IMR-90 (cell line): ENCODE measurements around the gene RPS3. TPM values are rescaled to one million over a fixed set of nuclear protein-coding genes. Genes with fewer than 3 reads are reported as not detected.

Experiments used
- ATAC-seq: fragments of 200-7000 bp; cut with Tn5 transposase; 2 replicates; pipeline ENCODE4 v1.9.1; 2020; ENCODE audit warnings: low read depth, mild to moderate bottlenecking, moderate library complexity
- BruUV-seq: library from RNA; stranded (reverse); fragments of 400-500 nt; replicated peaks from 2 replicates; lab custom pipeline; 2021; lab: Mats Ljungman, UMichigan
- CTCF ChIA-PET: fragments of 300-600 bp; formaldehyde crosslinking; extraction: SDS; loops from one replicate; lab custom pipeline; 2021; ENCODE audit warnings: antibody characterized with exemption; lab: Yijun Ruan, JAX
- POLR2A ChIA-PET: fragments of 300-600 bp; sonication (Branson Sonifier 250); formaldehyde crosslinking; loops from one replicate; lab custom pipeline; 2022; ENCODE audit warnings: antibody characterized with exemption; ENCODE audit not compliant: unreplicated experiment; lab: Charles Lee
- DNase-seq: peaks from one replicate; pipeline ENCODE4 v3.0.0; 2013
- H2AFZ ChIP-seq: replicated peaks from 2 replicates; pipeline ENCODE3; 2013; ENCODE audit warnings: low read length, mild to moderate bottlenecking; ENCODE audit not compliant: poor library complexity
- H2AK5ac ChIP-seq: 2 replicates; pipeline ENCODE4 v1.6.1; 2013; ENCODE audit warnings: low read depth, low read length, inconsistent platforms
- H2AK9ac ChIP-seq: replicated peaks from 2 replicates; pipeline ENCODE3; 2013; ENCODE audit warnings: mild to moderate bottlenecking, low read depth, low read length, moderate library complexity; ENCODE audit not compliant: poor library complexity
- H2BK120ac ChIP-seq: 2 replicates; pipeline ENCODE4 v1.6.1; 2013; ENCODE audit warnings: low read depth, low read length, inconsistent platforms
- H2BK15ac ChIP-seq: 3 replicates; pipeline ENCODE4 v1.6.1; 2013; ENCODE audit warnings: low read depth, low read length, inconsistent platforms
- H2BK20ac ChIP-seq: 2 replicates; pipeline ENCODE4 v1.6.1; 2013; ENCODE audit warnings: low read depth, mild to moderate bottlenecking, inconsistent platforms, low read length, moderate library complexity
- H2BK5ac ChIP-seq: 2 replicates; pipeline ENCODE4 v1.6.1; 2013; ENCODE audit warnings: mild to moderate bottlenecking, low read depth, low read length, inconsistent platforms; ENCODE audit not compliant: poor library complexity, severe bottlenecking
- H3K14ac ChIP-seq: replicated peaks from 2 replicates; pipeline ENCODE4 v1.6.1; 2013; ENCODE audit warnings: low read depth, low read length, inconsistent platforms
- H3K18ac ChIP-seq: 2 replicates; pipeline ENCODE4 v1.6.1; 2013; ENCODE audit warnings: low read depth, low read length, control low read depth
- H3K23ac ChIP-seq: 2 replicates; pipeline ENCODE4 v1.6.1; 2013; ENCODE audit warnings: low read depth, low read length, inconsistent platforms
- H3K27ac ChIP-seq: 2 replicates; pipeline ENCODE4 v1.5.1; 2013; ENCODE audit warnings: mild to moderate bottlenecking, control low read depth, low read length; ENCODE audit not compliant: insufficient read depth
- H3K27me3 ChIP-seq: 2 replicates; pipeline ENCODE4 v1.6.1; 2013; ENCODE audit warnings: low read length; ENCODE audit not compliant: control insufficient read depth, insufficient read depth
- H3K36me3 ChIP-seq: 2 replicates; pipeline ENCODE4 v1.6.1; 2013; ENCODE audit warnings: low read length, mixed read lengths; ENCODE audit not compliant: control insufficient read depth, insufficient read depth
- H3K4ac ChIP-seq: 2 replicates; pipeline ENCODE4 v1.6.1; 2013; ENCODE audit warnings: low read depth, low read length, inconsistent platforms
- H3K4me1 ChIP-seq: 2 replicates; pipeline ENCODE4 v1.6.1; 2013; ENCODE audit warnings: low read length, mixed read lengths; ENCODE audit not compliant: control insufficient read depth, insufficient read depth
- H3K4me2 ChIP-seq: 2 replicates; pipeline ENCODE4 v1.6.1; 2013; ENCODE audit warnings: low read depth, mild to moderate bottlenecking, control low read depth, low read length, moderate library complexity
- H3K4me3 ChIP-seq: 2 replicates; pipeline ENCODE4 v1.5.1; 2013; ENCODE audit warnings: low read depth, mild to moderate bottlenecking, control low read depth, low read length, moderate library complexity; ENCODE audit not compliant: insufficient read depth
- H3K56ac ChIP-seq: 2 replicates; pipeline ENCODE4 v1.6.1; 2013; ENCODE audit warnings: low read length, inconsistent platforms; ENCODE audit not compliant: insufficient read depth; ENCODE audit errors: extremely low read depth
- H3K79me1 ChIP-seq, 2 experiments: 2 replicates each; pipeline ENCODE4 v1.6.1; 2013; ENCODE audit warnings: low read length in 2 of 2, inconsistent platforms in 1 of 2, low read depth in 1 of 2
- H3K9ac ChIP-seq: 2 replicates; pipeline ENCODE4 v1.6.1; 2013; ENCODE audit warnings: low read depth, low read length, control low read depth
- H3K9me1 ChIP-seq: 2 replicates; pipeline ENCODE4 v1.6.1; 2013; ENCODE audit warnings: low read length, inconsistent platforms; ENCODE audit not compliant: insufficient read depth
- H3K9me3 ChIP-seq: 2 replicates; pipeline ENCODE4 v1.6.1; 2013; ENCODE audit warnings: low read length; ENCODE audit not compliant: control insufficient read depth, insufficient read depth
- H4K20me1 ChIP-seq: 2 replicates; pipeline ENCODE4 v1.6.1; 2013; ENCODE audit warnings: low read length, inconsistent platforms; ENCODE audit not compliant: insufficient read depth
- H4K5ac ChIP-seq: 2 replicates; pipeline ENCODE4 v1.6.1; 2013; ENCODE audit warnings: mild to moderate bottlenecking, low read depth, low read length, control low read depth
- H4K8ac ChIP-seq, 2 experiments: 2 replicates each; pipeline ENCODE4 v1.6.1; 2013; ENCODE audit warnings: low read depth in 2 of 2, low read length in 2 of 2, control low read depth in 1 of 2, inconsistent platforms in 1 of 2
- H4K91ac ChIP-seq: 2 replicates; pipeline ENCODE4 v1.6.1; 2013; ENCODE audit warnings: low read depth, low read length, inconsistent platforms; ENCODE audit not compliant: insufficient read depth
- CEBPB ChIP-seq: IDR thresholded peaks from 2 replicates; pipeline ENCODE4 v1.6.1; 2012; ENCODE audit warnings: low read depth, low read length, improper control_type of control experiment
- CHD1 ChIP-seq: IDR thresholded peaks from 2 replicates; pipeline ENCODE4 v1.6.1; 2012; ENCODE audit warnings: low read depth, low read length, improper control_type of control experiment
- CTCF ChIP-seq: conservative IDR thresholded peaks from 2 replicates; pipeline ENCODE4 v1.5.1; 2012; ENCODE audit warnings: mild to moderate bottlenecking, low read depth, low read length, improper control_type of control experiment
- ELK1 ChIP-seq: fragments of 150-350 bp; IDR thresholded peaks from 2 replicates; pipeline ENCODE4 v1.6.1; 2016; ENCODE audit warnings: low read depth, mild to moderate bottlenecking, low read length, moderate library complexity, borderline replicate concordance
- FOS ChIP-seq: fragments of 150-350 bp; IDR thresholded peaks from 2 replicates; pipeline ENCODE4 v1.6.1; 2016; ENCODE audit warnings: low read depth, low read length
- POLR2A ChIP-seq: IDR thresholded peaks from 2 replicates; pipeline ENCODE4 v1.6.1; 2012; ENCODE audit warnings: mild to moderate bottlenecking, low read depth, low read length
- RCOR1 ChIP-seq: IDR thresholded peaks from 2 replicates; pipeline ENCODE4 v1.6.1; 2012; ENCODE audit warnings: mild to moderate bottlenecking, low read length, improper control_type of control experiment; ENCODE audit not compliant: insufficient replicate concordance
- WGBS, 2 experiments: methylation state at CpG; one replicate each; pipeline versions ENCODE4 v1.1.5 to v1.1.7; 2013; ENCODE audit warnings: missing lambda C conversion rate in 2 of 2; ENCODE audit not compliant: insufficient read length in 1 of 2; ENCODE audit errors: extremely low coverage in 2 of 2; 5-methylcytosine and 5-hydroxymethylcytosine counted together
- dilution Hi-C: fragments of 300-500 bp; cut with HindIII; formaldehyde crosslinking; loops from one replicate; pipeline ENCODE4 v1.14.3; 2018; ENCODE audit warnings: low sequenced_read_pairs; ENCODE audit not compliant: unreplicated experiment
- in situ Hi-C: fragments of 300-500 bp; cut with MboI; formaldehyde crosslinking; loops from 3 replicates; pipeline ENCODE4 v1.14.3; 2019; ENCODE audit warnings: low sequenced_read_pairs, inconsistent platforms, mixed read lengths
- intact Hi-C: fragments of 100-400 bp; cut with micrococcal nuclease; formaldehyde crosslinking; loops from 2 replicates; pipeline ENCODE4 v1.10.0; 2022
- polyA plus RNA-seq, 3 experiments: library from polyadenylated mRNA; depleted of rRNA; stranded (reverse); fragments of >200 nt; gene quantifications; 2 replicates each; pipeline ENCODE4 v1.2.3, GENCODE V29; 2012; ENCODE audit warnings: low replicate concordance in 1 of 3
- total RNA-seq: library from RNA; depleted of rRNA; stranded (reverse); fragments of >200 nt; gene quantifications from 2 replicates; pipeline ENCODE4 v1.2.3, GENCODE V29; 2012

The RPS3 gene
- total and polyA plus RNA-seq, 2 of the 4 experiments (the other 2 are of a cell fraction) = 2,360 to 2,477 TPM

- Histone ChIP-seq H2AK9ac (no peak overlapping the region), H2AFZ (no peak overlapping the region), H3K9me1 (0 out of 2 replicates have a peak, but pooled peaks cover 4% of the 10 kb centered on the region), H2BK20ac (no peak overlapping the region), H3K23ac (no peak overlapping the region), H4K5ac (no peak overlapping the region), H3K56ac (no peak overlapping the region), H3K4me1 (no peaks in the 10 kb centered on the region), H3K4me2 (no peak overlapping the region), H4K91ac (no peak overlapping the region), H3K4ac (no peak overlapping the region), H3K18ac (no peak overlapping the region), H4K8ac (no peak overlapping the region), H2BK5ac (no peak overlapping the region), H2BK15ac (no peak overlapping the region), H3K27me3 (peaks cover 3% of the 10 kb centered on the region; the same call in 1 of the 2 replicates), H3K14ac (no peak overlapping the region), H3K9me3 (no peaks in the 10 kb centered on the region), H4K20me1 (no peaks in the 10 kb centered on the region), H3K9ac (no peak overlapping the region), H3K79me1 (no peaks in the 10 kb centered on the region), H3K27ac (no peak overlapping the region), H3K36me3 (no peaks in the 10 kb centered on the region), H3K4me3 (no peak overlapping the region), H2AK5ac (no peak overlapping the region), H2BK120ac (no peak overlapping the region)
- ATAC-seq (no peak), DNase-seq (no peak)
- intact Hi-C loops = no loop called here
- dilution Hi-C loops = no loop called here
- 67% methylated on average over 3 of the region's 12 CpGs; no CpG with 5 or more reads in 1 of the 2 experiments for WGBS, 2 experiments
- in situ Hi-C loops = no loop called here
- ChIA-PET POLR2A (no interaction called here), CTCF (interaction anchor here (1.0 kb wide), 1 partner anchor 9 kb away, joined by 3 read pairs; no protein-coding TSS in a partner anchor)
- TF ChIP-seq CHD1 (no peak), CEBPB (no peak), FOS (no peak), RCOR1 (no peak), CTCF (no peak), ELK1 (no peak), POLR2A (no peak)
- no TSS peak for BruUV-seq
Observed at GRCh38 chr11:75443043-75443442, 43.7 kb downstream of the RPS3 start.
